Activated naive CD8-positive, alpha-beta T cell treated with anti-CD3 and anti-CD28 coated beads, Interleukin-2, amount 50 U/mL, for 24 hours (primary cell): ENCODE results near the gene SYTL3.
"Not testable (repeated sequence)": the region's sequence is repeated elsewhere in the genome, so short reads cannot be mapped to it uniquely, and the experiment has no call there.

ENCODE experiments used
- ATAC-seq: fragments of 150-1000 bp; cut with Tn5 transposase; one replicate; pipeline ENCODE4 v1.10.0; 2021
- DNase-seq: peaks from one replicate; pipeline ENCODE4 v3.0.0; 2021
- H3K27ac Mint-ChIP-seq: one replicate; pipeline ENCODE4 v1.8.0; 2021; ENCODE audit warnings: mild to moderate bottlenecking, mixed read lengths
- H3K27me3 Mint-ChIP-seq: one replicate; pipeline ENCODE4 v1.8.0; 2021; ENCODE audit warnings: mixed read lengths
- H3K36me3 Mint-ChIP-seq: one replicate; pipeline ENCODE4 v1.8.0; 2021; ENCODE audit warnings: low read depth, mixed read lengths
- H3K4me1 Mint-ChIP-seq: one replicate; pipeline ENCODE4 v1.8.0; 2021; ENCODE audit warnings: mixed read lengths
- H3K4me3 Mint-ChIP-seq: one replicate; pipeline ENCODE4 v1.8.0; 2021; ENCODE audit warnings: mild to moderate bottlenecking, moderate library complexity, mixed read lengths
- H3K9me3 Mint-ChIP-seq: one replicate; pipeline ENCODE4 v1.8.0; 2021; ENCODE audit warnings: mixed read lengths

The SYTL3 gene

DNA sequence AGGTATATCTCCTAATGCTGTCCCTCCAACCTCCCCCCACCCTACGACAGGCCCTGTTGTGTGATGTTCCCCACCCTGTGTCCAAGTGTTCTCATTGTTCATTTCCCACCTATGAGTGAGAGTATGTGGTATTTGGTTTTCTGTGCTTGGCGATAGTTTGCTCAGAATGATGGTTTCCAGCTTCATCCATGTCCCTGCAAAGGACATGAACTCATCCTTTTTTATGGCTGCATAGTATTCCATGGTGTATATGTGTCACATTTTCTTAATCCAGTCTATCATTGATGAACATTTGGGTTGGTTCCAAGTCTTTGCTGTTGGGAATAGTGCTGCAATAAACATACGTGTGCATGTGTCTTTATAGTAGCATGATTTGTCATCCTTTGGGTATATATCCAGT is 35.2 kb upstream of the SYTL3 start:
- peaks cover 74% of the 10 kb centered on the region for H3K36me3 Mint-ChIP-seq
- H3K9me3 Mint-ChIP-seq, H3K27me3 Mint-ChIP-seq, ATAC-seq, DNase-seq, H3K27ac Mint-ChIP-seq, H3K4me1 Mint-ChIP-seq, H3K4me3 Mint-ChIP-seq: not testable (repeated sequence)

DNA sequence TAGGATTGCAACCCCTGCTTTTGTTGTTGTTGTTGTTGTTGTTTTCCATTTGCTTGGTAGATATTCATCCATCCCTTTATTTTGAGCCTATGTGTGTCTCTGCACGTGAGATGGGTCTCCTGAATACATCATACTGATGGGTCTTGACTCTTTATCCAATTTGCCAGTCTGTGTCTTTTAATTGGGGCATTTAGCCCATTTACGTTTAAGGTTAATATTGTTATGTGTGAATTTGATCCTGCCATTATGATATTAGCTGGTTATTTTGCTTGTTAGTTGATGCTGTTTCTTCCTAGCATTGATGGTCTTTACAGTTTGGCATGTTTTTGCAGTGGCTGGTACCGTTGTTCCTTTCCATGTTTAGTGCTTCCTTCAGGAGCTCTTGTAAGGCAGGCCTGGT is 31.6 kb upstream of the SYTL3 start:
- H3K36me3 Mint-ChIP-seq = peaks cover 61% of the 10 kb centered on the region
- H3K27ac Mint-ChIP-seq, DNase-seq: not testable (repeated sequence)

GRCh38 chr6:158619922-158620801 is 29.7 kb upstream of the SYTL3 start:
- no peak for DNase-seq
- H3K4me3 Mint-ChIP-seq = no peak overlapping the region
- H3K36me3 Mint-ChIP-seq = peaks cover 55% of the 10 kb centered on the region
- no peaks in the 10 kb centered on the region for H3K9me3 Mint-ChIP-seq
- no peak for ATAC-seq
- no peaks in the 10 kb centered on the region for H3K4me1 Mint-ChIP-seq
- no peaks in the 10 kb centered on the region for H3K27me3 Mint-ChIP-seq
- no peak overlapping the region for H3K27ac Mint-ChIP-seq

More for the DNA sequence above, 31.6 kb upstream of the SYTL3 start:
- not testable (repeated sequence) for H3K27me3 Mint-ChIP-seq, ATAC-seq, H3K4me3 Mint-ChIP-seq, H3K9me3 Mint-ChIP-seq, H3K4me1 Mint-ChIP-seq

GRCh38 chr6:158620963-158621693 is 28.7 kb upstream of the SYTL3 start:
- no peaks in the 10 kb centered on the region for H3K9me3 Mint-ChIP-seq
- DNase-seq = no peak
- ATAC-seq = no peak
- H3K4me1 Mint-ChIP-seq = no peaks in the 10 kb centered on the region
- H3K27me3 Mint-ChIP-seq = no peaks in the 10 kb centered on the region
- peak overlapping the region; percentile 37 for H3K27ac Mint-ChIP-seq
- H3K36me3 Mint-ChIP-seq = peaks cover 51% of the 10 kb centered on the region
- no peak overlapping the region for H3K4me3 Mint-ChIP-seq

GRCh38 chr6:158621694-158622544 is 27.9 kb upstream of the SYTL3 start:
- Mint-ChIP-seq H3K9me3 (no peaks in the 10 kb centered on the region), H3K27me3 (no peaks in the 10 kb centered on the region), H3K27ac (peak overlapping the region; percentile 37), H3K4me3 (no peak overlapping the region), H3K36me3 (peaks cover 49% of the 10 kb centered on the region), H3K4me1 (no peaks in the 10 kb centered on the region)
- no peak for DNase-seq
- no peak for ATAC-seq

- Mint-ChIP-seq H3K9me3 (no peaks in the 10 kb centered on the region), H3K27me3 (no peaks in the 10 kb centered on the region), H3K4me3 (no peak overlapping the region), H3K4me1 (no peaks in the 10 kb centered on the region), H3K36me3 (peaks cover 48% of the 10 kb centered on the region), H3K27ac (no peak overlapping the region)
- ATAC-seq (no peak), DNase-seq (no peak)
These were observed 27.2 kb upstream of the SYTL3 start for GRCh38 chr6:158622545-158623190.

GRCh38 chr6:158624684-158625682 is 24.9 kb upstream of the SYTL3 start:
- Mint-ChIP-seq H3K4me3 (no peak overlapping the region), H3K4me1 (peaks cover 5% of the 10 kb centered on the region), H3K36me3 (peaks cover 45% of the 10 kb centered on the region)

DNA sequence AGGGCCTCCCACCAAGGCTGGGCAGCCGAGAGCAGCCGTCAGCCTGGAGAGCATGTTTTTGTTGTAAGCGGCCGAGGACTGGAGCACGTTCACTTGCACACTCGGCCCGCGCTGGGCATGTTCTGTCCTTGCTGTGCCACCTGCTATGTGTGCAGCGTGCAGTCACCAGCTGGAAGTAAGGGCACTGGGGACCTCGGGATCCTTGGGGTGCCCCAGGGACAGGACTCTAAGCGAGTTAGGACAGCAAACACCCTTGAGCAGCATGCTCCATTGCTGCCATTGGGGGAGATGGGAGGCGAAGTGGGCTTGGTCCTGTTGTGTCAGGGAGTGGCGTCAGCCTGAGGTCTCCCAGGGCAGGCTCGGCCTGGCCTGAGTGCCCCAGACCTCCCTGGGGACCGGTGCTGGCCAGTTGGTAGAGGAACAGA is 24.0 kb upstream of the SYTL3 start:
- Mint-ChIP-seq H3K27ac (no peak overlapping the region), H3K36me3 (peaks cover 43% of the 10 kb centered on the region)
- no peak for DNase-seq

More at GRCh38 chr6:158624684-158625682, 24.9 kb upstream of the SYTL3 start:
- no peak for DNase-seq
- no peaks in the 10 kb centered on the region for H3K27me3 Mint-ChIP-seq
- H3K27ac Mint-ChIP-seq = no peak overlapping the region
- no peaks in the 10 kb centered on the region for H3K9me3 Mint-ChIP-seq
- ATAC-seq = no peak

GRCh38 chr6:158626360-158627167 is 23.3 kb upstream of the SYTL3 start:
- Mint-ChIP-seq H3K9me3 (no peaks in the 10 kb centered on the region), H3K4me3 (no peak overlapping the region), H3K27ac (peak overlapping the region; percentile 10), H3K36me3 (peaks cover 47% of the 10 kb centered on the region), H3K27me3 (no peaks in the 10 kb centered on the region), H3K4me1 (peaks cover 7% of the 10 kb centered on the region)
- no peak for DNase-seq
- ATAC-seq = peak; percentile 11

More for the DNA sequence above, 24.0 kb upstream of the SYTL3 start:
- Mint-ChIP-seq H3K27me3 (no peaks in the 10 kb centered on the region), H3K9me3 (no peaks in the 10 kb centered on the region), H3K4me1 (peaks cover 6% of the 10 kb centered on the region), H3K4me3 (no peak overlapping the region)
- no peak for ATAC-seq

DNA sequence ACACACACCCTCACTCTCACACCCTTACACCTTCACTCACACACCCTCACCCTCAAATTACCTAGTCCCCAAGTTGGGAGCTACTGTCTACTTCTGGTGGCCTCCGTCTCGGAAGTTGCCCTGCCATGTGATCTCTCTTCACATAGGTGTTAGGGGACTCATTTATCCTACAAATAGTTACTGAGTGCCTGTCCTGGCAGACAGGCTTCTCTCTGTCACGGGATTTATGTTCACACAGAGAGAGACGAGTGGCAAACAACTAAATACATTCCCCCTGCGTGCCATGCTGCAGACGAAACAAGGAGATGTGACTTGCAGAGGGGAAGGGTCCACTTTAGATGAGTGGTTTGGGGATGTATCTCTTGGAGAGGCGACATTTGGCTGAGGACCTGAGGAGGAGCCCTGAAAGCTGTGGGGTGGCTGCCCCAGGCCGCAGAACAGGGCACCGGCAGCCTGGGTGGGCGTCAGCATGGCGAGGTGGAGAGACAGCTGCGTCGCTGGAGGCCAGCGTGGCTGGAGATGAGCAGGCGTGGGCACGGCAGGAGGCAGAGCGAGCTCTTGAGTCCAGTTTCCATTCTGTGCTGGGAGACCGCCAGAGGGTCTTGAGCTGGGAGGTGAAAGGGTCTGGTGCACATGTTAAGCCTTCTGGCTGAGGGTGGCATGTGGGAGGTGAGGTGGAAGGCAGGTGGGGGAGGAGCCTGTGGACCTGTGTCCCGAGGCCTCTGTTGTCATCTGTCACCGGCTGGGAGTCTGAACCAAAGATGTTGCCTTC is 22.5 kb upstream of the SYTL3 start:
- no peak for DNase-seq
- peaks cover 12% of the 10 kb centered on the region for H3K4me1 Mint-ChIP-seq
- H3K36me3 Mint-ChIP-seq = peaks cover 51% of the 10 kb centered on the region
- H3K4me3 Mint-ChIP-seq = no peak overlapping the region
- H3K27me3 Mint-ChIP-seq = no peaks in the 10 kb centered on the region
- no peaks in the 10 kb centered on the region for H3K9me3 Mint-ChIP-seq
- H3K27ac Mint-ChIP-seq = peak overlapping the region; percentile 10
- ATAC-seq = no peak

DNA sequence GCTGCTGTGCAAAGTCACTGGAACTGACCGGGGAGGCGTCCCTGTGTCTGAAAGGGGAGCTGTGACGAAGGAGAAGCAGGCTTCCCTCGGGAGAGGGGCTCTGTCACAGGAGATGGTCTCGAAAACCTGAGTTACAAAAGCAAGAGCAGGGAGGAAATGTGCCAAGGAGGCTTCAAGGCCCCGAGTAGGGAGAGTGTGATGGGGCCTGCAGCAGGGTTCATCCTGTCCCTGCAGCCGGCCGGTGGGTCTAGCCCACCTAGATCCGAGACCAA is 22.0 kb upstream of the SYTL3 start:
- Mint-ChIP-seq H3K27me3 (no peaks in the 10 kb centered on the region), H3K4me3 (no peak overlapping the region), H3K27ac (no peak overlapping the region), H3K4me1 (peaks cover 12% of the 10 kb centered on the region), H3K36me3 (peaks cover 52% of the 10 kb centered on the region), H3K9me3 (no peaks in the 10 kb centered on the region)
- no peak for DNase-seq
- no peak for ATAC-seq

DNA sequence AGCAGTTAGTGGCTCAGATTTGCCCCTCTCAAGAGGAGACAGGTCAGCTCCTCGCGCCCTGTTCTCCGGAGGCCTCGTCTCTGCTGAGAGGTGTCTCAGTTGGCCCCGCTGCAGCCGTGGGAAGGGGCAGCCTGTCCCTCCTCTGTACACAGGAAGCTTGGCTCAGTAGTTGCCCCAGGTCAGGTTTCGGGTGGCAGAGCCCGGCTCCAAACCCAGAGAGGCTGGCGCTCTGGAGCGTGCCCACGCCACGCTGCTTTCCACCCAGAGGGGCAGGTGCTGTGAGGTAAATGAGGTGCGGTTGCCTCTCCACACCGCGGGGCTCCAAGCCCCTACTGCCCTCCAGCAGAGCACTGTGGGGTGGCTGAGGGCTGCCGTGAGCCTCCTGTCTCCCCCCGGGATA is 21.3 kb upstream of the SYTL3 start:
- Mint-ChIP-seq H3K4me3 (no peak overlapping the region), H3K36me3 (peaks cover 55% of the 10 kb centered on the region), H3K4me1 (peaks cover 12% of the 10 kb centered on the region), H3K27ac (no peak overlapping the region), H3K9me3 (no peaks in the 10 kb centered on the region), H3K27me3 (no peaks in the 10 kb centered on the region)
- ATAC-seq (no peak), DNase-seq (no peak)
